WTC11 (cell line): ENCODE results near the gene CD72. TPM values are rescaled to one million over a fixed set of nuclear protein-coding genes. Genes with fewer than 3 reads are reported as not detected.
"Not testable (repeated sequence)": the region's sequence is repeated elsewhere in the genome, so short reads cannot be mapped to it uniquely, and the experiment has no call there.

Experiments used
- ATAC-seq: fragments of 200-7000 bp; cut with Tn5 transposase; 2 replicates; pipeline ENCODE4 v1.10.0; 2021; ENCODE audit warnings: mild to moderate bottlenecking, moderate library complexity
- CTCF ChIA-PET: fragments of 300-600 bp; sonication (Branson Sonifier 250); formaldehyde crosslinking; loops from one replicate; lab custom pipeline; 2021; ENCODE audit warnings: antibody characterized with exemption; lab: Charles Lee
- POLR2A ChIA-PET: fragments of 350-600 bp; sonication (Branson Sonifier 250); formaldehyde crosslinking; loops from one replicate; lab custom pipeline; 2021; ENCODE audit warnings: antibody characterized with exemption; lab: Charles Lee
- DNase-seq: peaks from one replicate; pipeline ENCODE4 v3.0.0; 2021; ENCODE audit warnings: low spot score
- H3K27ac Mint-ChIP-seq: 2 replicates; pipeline ENCODE4 v1.8.0; 2021; ENCODE audit warnings: mixed read lengths
- H3K27me3 Mint-ChIP-seq: 2 replicates; pipeline ENCODE4 v1.8.0; 2021; ENCODE audit warnings: low read depth, mild to moderate bottlenecking, moderate library complexity, mixed read lengths
- H3K36me3 Mint-ChIP-seq: 2 replicates; pipeline ENCODE4 v1.8.0; 2021; ENCODE audit warnings: mixed read lengths
- H3K4me1 Mint-ChIP-seq: 2 replicates; pipeline ENCODE4 v1.8.0; 2022; ENCODE audit warnings: mixed read lengths
- H3K4me3 Mint-ChIP-seq: 2 replicates; pipeline ENCODE4 v1.8.0; 2021; ENCODE audit warnings: mild to moderate bottlenecking, moderate library complexity, mixed read lengths
- H3K9me3 Mint-ChIP-seq: 2 replicates; pipeline ENCODE4 v1.8.0; 2021; ENCODE audit warnings: mixed read lengths
- CREB1 ChIP-seq: sonication (generic); formaldehyde crosslinking; IDR thresholded peaks from 2 replicates; pipeline ENCODE4 v1.8.0; 2023; ENCODE audit warnings: mild to moderate bottlenecking, missing genetic modification reagents
- E2F1 ChIP-seq: sonication (generic); formaldehyde crosslinking; IDR thresholded peaks from 2 replicates; pipeline ENCODE4 v1.8.0; 2022; ENCODE audit warnings: mild to moderate bottlenecking, missing genetic modification reagents
- E2F4 ChIP-seq: sonication (generic); formaldehyde crosslinking; IDR thresholded peaks from 2 replicates; pipeline ENCODE4 v1.8.1; 2022; ENCODE audit warnings: low read depth, mild to moderate bottlenecking, moderate library complexity, missing genetic modification reagents, borderline replicate concordance
- EMX1 ChIP-seq: fragments of 250-450 bp; sonication (Bioruptor Pico); IDR thresholded peaks from 2 replicates; pipeline ENCODE4 v1.8.0; 2021; ENCODE audit warnings: mild to moderate bottlenecking
- ETV6 ChIP-seq: sonication (generic); formaldehyde crosslinking; IDR thresholded peaks from 2 replicates; pipeline ENCODE4 v1.8.1; 2022; ENCODE audit warnings: mild to moderate bottlenecking, missing genetic modification reagents
- FOXP1 ChIP-seq: sonication (generic); formaldehyde crosslinking; IDR thresholded peaks from 2 replicates; pipeline ENCODE4 v1.8.0; 2022; ENCODE audit warnings: missing genetic modification reagents, mild to moderate bottlenecking, moderate library complexity, borderline replicate concordance
- MXD4 ChIP-seq: fragments of 250-450 bp; sonication (Bioruptor Pico); IDR thresholded peaks from 2 replicates; pipeline ENCODE4 v1.8.0; 2021; ENCODE audit warnings: mild to moderate bottlenecking, moderate library complexity, borderline replicate concordance
- PRDM15 ChIP-seq: sonication (generic); formaldehyde crosslinking; IDR thresholded peaks from 2 replicates; pipeline ENCODE4 v1.8.0; 2022; ENCODE audit warnings: missing genetic modification reagents
- PREB ChIP-seq: sonication (generic); formaldehyde crosslinking; IDR thresholded peaks from 2 replicates; pipeline ENCODE4 v1.8.1; 2022; ENCODE audit warnings: mild to moderate bottlenecking, missing genetic modification reagents, moderate library complexity, borderline replicate concordance
- SP1 ChIP-seq: sonication (generic); formaldehyde crosslinking; conservative IDR thresholded peaks from 2 replicates; pipeline ENCODE4 v1.8.1; 2022; ENCODE audit warnings: missing genetic modification reagents
- TEAD4 ChIP-seq: sonication (generic); formaldehyde crosslinking; IDR thresholded peaks from 2 replicates; pipeline ENCODE4 v1.8.0; 2022; ENCODE audit warnings: mild to moderate bottlenecking, missing genetic modification reagents
- USF1 ChIP-seq: sonication (generic); formaldehyde crosslinking; IDR thresholded peaks from 2 replicates; pipeline ENCODE4 v1.8.0; 2022; ENCODE audit warnings: mild to moderate bottlenecking, missing genetic modification reagents
- ZBTB43 ChIP-seq: sonication (generic); formaldehyde crosslinking; IDR thresholded peaks from 2 replicates; pipeline ENCODE4 v1.8.1; 2023; ENCODE audit warnings: mild to moderate bottlenecking, missing genetic modification reagents
- ZNF263 ChIP-seq: sonication (generic); formaldehyde crosslinking; IDR thresholded peaks from 2 replicates; pipeline ENCODE4 v1.8.1; 2022; ENCODE audit warnings: low read depth, mild to moderate bottlenecking, moderate library complexity, missing genetic modification reagents
- ZNF281 ChIP-seq: sonication (generic); formaldehyde crosslinking; IDR thresholded peaks from 2 replicates; pipeline ENCODE4 v1.8.0; 2023; ENCODE audit warnings: mild to moderate bottlenecking, missing genetic modification reagents
- ZNF671 ChIP-seq: fragments of 250-450 bp; sonication (Bioruptor Pico); IDR thresholded peaks from 2 replicates; pipeline ENCODE4 v1.8.0; 2021; ENCODE audit warnings: mild to moderate bottlenecking
- total RNA-seq: library from RNA; stranded (reverse); gene quantifications from 3 replicates; pipeline ENCODE4 v1.2.3, GENCODE V29; 2021

The CD72 gene
- total RNA-seq, 1 experiment from 2014 or later = 2.9 TPM

- H3K4me3 Mint-ChIP-seq = no peak overlapping the region
- DNase-seq = no peak
- peaks cover 17% of the 10 kb centered on the region for H3K9me3 Mint-ChIP-seq
These were observed 24.8 kb upstream of the CD72 start for GRCh38 chr9:35643046-35643445.

GRCh38 chr9:35641478-35641877 is 23.3 kb upstream of the CD72 start:
- peaks cover 11% of the 10 kb centered on the region for H3K27me3 Mint-ChIP-seq
- H3K4me3 Mint-ChIP-seq, POLR2A ChIA-PET, DNase-seq, ATAC-seq, H3K27ac Mint-ChIP-seq, CTCF ChIA-PET, H3K4me1 Mint-ChIP-seq: not testable (repeated sequence)
- peaks cover 17% of the 10 kb centered on the region for H3K36me3 Mint-ChIP-seq
- peaks cover 31% of the 10 kb centered on the region for H3K9me3 Mint-ChIP-seq

More at GRCh38 chr9:35643046-35643445, 24.8 kb upstream of the CD72 start:
- CTCF ChIA-PET = no interaction called here
- peaks cover 12% of the 10 kb centered on the region for H3K4me1 Mint-ChIP-seq
- TF ChIP-seq ZNF671 (CRISPR knock-in tag) = no peak
- no peak for TF ChIP-seq PREB (CRISPR knock-in tag)
- TF ChIP-seq E2F1 = no peak
- no peak for TF ChIP-seq EMX1
- no peak for TF ChIP-seq SP1 (CRISPR knock-in tag)
- no peak for TF ChIP-seq ZNF281 (CRISPR knock-in tag)
- TF ChIP-seq MXD4 (CRISPR knock-in tag) = no peak
- no peak for TF ChIP-seq USF1 (CRISPR knock-in tag)
- no peak for TF ChIP-seq TEAD4
- TF ChIP-seq ZNF263 (CRISPR knock-in tag) = no peak
- no peak for TF ChIP-seq ZBTB43 (CRISPR knock-in tag)
- POLR2A ChIA-PET = no interaction called here
- H3K36me3 Mint-ChIP-seq = peaks cover 14% of the 10 kb centered on the region
- peaks cover 11% of the 10 kb centered on the region for H3K27me3 Mint-ChIP-seq
- H3K27ac Mint-ChIP-seq = no peak overlapping the region
- ATAC-seq = no peak

- peaks cover 31% of the 10 kb centered on the region for H3K9me3 Mint-ChIP-seq
- CTCF ChIA-PET = interaction anchor here (0.8 to 1.4 kb wide), 2 partner anchors 37 to 56 kb away, joined by 3 to 5 read pairs; no protein-coding TSS in a partner anchor
- DNase-seq, POLR2A ChIA-PET, H3K27ac Mint-ChIP-seq, H3K4me1 Mint-ChIP-seq, H3K4me3 Mint-ChIP-seq, ATAC-seq: not testable (repeated sequence)
- H3K36me3 Mint-ChIP-seq = peaks cover 17% of the 10 kb centered on the region
- H3K27me3 Mint-ChIP-seq = peaks cover 11% of the 10 kb centered on the region
These were observed 22.2 kb upstream of the CD72 start for GRCh38 chr9:35640431-35640830.

GRCh38 chr9:35639631-35640030 is 21.4 kb upstream of the CD72 start:
- Mint-ChIP-seq H3K9me3 (peaks cover 31% of the 10 kb centered on the region), H3K36me3 (peaks cover 17% of the 10 kb centered on the region), H3K4me3 (no peak overlapping the region), H3K27ac (no peak overlapping the region), H3K4me1 (no peaks in the 10 kb centered on the region; the same call in 1 of the 2 replicates), H3K27me3 (peaks cover 11% of the 10 kb centered on the region)
- POLR2A ChIA-PET = no interaction called here
- no peak for ATAC-seq
- CTCF ChIA-PET = interaction anchor here (1.4 kb wide), 1 partner anchor 57 kb away, joined by 3 read pairs; no protein-coding TSS in a partner anchor
- DNase-seq = no peak
- TF ChIP-seq PRDM15 (no peak), FOXP1 (CRISPR knock-in tag) (no peak), CREB1 (no peak), E2F4 (no peak), ETV6 (CRISPR knock-in tag) (no peak)
